ENCODE measurements around the gene SYCN. TPM values are rescaled to one million over a fixed set of nuclear protein-coding genes. Genes with fewer than 3 reads are reported as not detected.
A peak's percentile ranks its signal among the peaks of the same experiment; 100 is the strongest.

SYCN gene
- total RNA-seq, 1 donor from 2014 or later = not detected

DNA sequence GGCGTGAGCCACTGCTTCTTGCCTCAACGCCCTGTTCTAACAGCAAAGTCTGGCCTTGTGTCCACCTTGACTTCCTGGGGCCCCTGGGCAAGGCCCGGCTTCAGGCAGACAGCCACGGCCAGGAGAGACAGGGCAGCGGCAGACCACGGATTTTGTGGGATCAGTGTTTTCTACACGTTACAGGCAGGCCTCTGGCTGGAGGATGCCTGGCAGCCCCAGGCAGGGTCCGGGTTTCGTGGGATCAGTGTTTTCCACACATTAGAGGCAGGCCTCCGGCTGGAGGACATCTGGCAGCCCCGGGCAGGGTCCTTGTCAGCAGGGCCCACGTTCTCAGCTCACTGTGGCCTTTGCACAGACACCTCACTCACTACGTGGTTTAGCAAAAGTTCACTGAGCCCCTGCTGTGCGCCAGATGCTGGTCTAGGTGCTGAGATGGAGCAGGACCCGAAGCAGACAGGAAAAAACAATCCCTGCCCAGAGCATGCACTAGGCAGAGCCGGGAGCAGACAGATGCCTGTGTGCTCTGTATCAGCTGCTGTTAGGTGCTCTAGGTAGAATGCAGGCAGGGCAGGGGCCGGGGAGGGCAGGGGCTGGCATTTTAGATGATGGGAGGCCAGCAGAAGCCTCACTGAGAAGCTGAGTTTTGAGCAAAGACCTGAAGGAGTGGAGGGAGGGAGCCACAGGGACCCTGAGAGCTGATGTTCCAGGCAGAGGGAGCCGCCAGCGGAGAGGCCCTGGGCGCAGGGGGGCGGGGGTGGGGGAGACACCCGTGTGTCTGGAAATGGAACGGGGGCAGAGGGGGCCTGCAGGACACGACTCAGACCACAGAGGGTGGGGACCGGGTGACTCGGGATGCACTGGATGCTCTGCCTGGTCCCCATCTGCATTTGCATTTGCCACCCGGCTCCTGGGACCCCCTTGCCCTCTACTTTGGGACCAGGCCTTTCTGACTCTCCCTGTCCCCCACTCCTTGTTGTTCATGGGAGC is 32.3 kb downstream of the SYCN start:
- DNase-seq (ENCODE audit: low spot score) = no peak

DNA sequence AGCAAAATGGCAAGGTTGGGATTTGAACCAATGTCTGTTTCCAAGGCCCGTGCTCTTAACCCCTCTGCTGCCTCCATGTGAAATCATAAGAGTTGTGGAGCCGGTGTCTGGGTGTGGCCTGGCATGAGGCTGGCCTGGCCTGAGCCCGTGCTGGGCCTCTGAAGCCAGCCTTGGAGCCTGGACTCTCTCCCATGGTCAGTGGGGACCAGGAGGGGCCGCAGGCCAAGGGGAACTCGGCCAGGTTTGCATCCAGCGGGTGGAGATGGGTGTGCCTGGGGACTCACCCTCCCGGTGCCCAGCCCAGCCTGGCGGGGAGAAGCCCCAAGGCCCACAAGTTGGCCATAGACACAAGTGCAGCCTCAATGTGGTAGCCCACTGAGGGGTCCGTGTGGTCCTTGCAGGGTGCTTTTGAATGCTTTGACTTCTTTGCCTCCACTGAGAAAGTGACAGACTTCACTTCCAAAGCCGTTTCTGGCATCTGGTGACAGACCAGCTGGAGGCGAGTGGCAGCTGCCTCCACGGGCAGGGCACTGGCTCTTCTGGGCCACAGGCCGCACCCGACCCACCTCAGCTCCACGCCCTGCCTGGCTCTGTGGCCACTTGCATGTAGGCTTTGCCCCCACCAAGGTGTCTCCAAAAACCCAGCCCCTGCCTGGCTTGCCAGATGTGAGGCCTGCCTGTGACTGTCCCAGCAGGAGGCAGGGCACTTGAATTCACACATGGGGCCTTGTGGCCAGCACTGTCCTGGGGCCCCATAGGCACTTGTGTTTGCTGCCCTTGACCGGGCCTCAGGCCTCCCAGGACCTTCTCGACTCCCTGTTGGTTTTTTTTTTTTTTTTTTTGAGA is 33.5 kb downstream of the SYCN start:
- DNase-seq (ENCODE audit: low spot score) = no peak

DNA sequence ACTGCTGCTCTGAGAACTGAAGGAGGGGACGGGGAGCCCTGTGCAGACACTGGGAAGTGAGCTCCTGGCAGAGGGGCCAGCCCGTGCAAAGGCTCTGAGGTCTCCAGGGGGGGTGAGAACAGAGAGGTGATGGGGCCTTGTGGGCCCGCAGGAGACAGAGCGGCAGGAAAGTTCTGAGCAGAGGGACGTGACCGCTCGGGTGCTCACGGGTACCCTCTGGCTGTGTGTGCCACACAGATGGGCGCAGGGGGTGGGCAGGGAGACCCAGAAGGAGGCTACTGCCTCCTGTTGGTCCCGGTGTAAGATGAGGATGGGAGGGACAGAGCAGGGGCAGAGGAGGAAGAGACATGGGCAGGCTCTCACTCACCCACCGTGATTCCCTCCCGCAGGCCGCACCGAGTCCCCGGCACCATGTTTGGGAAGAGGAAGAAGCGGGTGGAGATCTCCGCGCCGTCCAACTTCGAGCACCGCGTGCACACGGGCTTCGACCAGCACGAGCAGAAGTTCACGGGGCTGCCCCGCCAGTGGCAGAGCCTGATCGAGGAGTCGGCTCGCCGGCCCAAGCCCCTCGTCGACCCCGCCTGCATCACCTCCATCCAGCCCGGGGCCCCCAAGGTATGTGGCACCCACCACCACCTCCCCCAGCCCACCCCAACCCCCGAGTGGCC is 34.8 kb downstream of the SYCN start:
- DNase-seq (ENCODE audit: low spot score) = no peak

DNA sequence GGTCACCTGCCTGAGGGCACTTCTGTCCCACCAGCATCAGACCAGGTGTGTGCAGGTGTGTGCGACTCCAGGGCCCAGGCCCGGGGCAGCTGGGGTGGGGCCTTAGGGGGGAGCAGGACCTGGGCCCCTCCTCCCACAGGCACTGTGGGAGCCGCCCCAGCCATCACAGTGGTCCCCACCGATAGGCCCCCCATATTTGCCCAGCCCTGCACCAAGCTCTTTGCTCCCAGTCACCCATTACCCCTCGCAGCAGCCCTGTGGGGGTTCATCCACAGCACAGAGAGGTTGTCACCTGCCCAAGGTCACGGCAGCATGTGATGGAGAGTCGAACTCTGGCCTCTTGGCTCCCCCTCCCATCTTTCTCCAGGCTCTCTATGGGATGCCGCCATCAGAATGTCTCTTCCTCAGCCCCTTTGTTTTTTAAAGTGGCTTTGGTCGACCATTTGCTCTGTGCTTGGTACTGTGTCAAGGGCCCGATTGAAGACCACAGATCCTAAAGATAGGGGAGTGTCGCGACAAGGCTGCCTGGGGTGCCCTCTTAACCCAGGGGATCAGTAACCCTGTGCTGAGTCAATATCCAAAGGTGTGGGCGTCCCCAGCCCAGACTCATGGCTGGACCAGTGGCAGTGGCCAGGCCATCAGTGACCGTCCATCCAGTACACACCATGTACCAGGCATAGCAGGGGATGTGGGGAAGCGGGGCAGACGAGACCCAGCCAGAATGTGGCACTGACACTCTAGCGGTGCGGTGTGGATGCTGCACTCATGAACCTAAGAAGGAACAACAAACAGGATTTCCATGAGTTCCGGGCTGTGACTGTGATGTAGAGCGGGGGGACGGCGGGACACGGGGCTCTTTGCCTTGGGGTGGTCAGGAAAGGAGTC is 35.6 kb downstream of the SYCN start:
- DNase-seq (ENCODE audit: low spot score) = no peak

DNA sequence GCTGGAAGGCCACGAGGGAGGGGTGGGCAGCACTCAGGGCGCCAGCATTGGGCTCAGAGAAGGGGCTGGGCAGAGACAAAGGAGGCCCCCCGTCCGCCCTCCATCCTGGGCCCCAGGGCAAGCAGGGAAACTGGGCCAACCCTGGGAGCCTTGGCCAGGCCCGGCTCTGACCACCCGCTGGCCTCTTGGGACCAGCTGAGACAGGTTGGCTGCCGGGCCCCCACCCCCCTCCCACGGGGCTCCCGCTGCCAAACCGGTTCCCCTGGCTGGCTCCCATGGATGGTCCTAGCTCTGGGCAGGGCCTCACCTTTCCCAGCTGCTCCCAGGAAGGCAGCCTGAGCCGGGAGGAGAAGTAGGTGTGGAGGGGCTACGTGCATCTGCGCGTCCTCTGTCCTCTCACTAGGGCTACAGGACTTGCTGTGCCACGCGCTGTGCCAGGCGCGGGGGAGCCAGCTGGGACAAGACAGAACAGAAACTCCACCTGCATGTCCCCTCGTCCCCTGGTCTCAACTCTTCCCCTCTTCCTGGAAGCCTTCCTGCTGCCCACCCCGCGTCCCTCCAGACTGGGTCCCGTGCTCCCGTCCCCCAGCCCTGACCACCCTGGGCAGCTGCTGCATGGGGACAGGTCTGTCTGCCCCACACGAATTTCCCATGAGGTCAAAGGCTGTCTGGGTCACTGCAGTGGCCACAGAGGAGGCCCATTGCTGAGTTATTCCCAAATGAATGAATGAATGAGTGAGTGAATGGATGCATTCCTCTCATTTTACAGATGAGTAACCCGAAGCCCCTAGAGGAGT is 36.4 kb downstream of the SYCN start:
- peak; percentile 79 for DNase-seq (ENCODE audit: low spot score)

DNA sequence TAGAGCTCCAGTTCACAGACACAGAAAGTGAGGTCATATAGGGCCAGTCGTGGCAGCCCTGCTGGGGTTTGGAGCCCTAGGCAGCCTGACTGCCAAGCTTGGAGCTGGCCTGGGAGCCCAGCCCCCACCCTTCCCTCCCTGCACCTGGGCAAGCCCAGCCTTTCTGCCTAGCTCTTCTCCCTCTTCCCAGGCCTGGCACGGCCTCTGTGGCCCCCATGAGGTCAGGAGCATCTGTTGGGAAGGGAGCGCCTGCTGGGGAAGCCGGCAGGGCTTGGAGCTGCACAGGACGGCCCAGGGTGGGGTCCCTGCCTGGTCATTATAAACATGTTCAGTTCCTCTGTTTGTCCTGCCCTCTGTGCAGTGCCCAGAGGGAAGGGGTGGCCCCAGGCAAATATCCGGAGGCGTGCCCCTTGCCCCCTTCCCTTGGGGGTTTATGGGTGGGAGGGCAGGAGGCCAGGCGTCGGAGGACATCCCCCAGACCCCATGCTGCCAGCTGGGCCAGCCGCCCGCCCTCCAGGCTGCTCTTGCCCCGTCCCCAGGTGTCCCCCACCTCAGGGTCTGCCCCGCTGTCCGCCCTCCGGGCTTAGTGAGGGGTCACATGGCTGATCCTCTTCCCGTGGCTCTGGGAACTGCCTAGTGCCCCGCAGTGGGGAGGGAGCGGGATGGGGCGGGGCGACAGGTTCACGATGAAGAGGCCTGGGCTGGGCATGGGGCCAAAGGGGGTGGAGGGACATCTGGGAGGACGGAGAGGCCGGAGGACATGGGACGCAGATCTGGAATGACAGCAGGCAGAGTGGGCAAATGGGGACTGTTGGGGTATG is 37.3 kb downstream of the SYCN start:
- peak; percentile 89 for DNase-seq (ENCODE audit: low spot score)

DNA sequence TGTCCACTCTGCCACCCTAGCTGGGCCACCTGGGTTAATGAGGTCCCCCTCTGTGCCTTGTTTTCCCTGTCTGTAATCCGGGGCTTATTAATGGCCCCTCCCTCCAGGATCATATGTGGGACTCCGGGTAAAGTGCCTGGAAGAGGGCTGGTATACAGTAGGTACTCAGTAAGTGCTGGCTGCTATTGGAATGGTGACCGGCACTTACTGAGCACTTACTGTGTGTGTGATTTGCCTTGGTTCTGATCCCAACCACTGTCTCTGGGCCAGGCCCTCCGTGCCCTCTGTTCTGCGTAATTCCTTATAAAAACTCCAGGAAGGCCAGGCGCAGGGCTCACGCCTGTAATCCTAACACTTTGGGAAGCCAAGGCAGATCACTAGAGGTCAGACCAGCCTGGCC is 38.2 kb downstream of the SYCN start:
- DNase-seq (ENCODE audit: low spot score) = no peak

DNA sequence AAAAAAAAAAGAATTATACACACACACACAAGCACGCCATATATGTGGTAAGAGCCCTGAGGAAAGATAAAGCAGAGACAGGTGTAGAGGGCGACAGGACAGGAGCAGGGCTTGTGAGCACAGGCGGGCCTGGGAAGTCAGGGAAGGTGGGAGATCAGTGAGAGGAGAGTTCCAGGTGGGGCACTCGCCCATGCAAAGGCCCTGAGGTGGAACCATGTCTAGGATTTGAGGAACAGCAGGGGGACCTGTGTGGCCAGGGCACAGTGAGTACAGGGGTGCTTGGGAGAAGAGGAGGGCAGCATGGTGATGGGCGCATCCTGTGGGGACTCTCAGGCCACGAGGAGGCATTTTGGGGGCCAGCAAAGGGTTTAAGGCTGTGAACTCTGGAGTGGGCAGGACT is 39.8 kb downstream of the SYCN start:
- no peak for DNase-seq (ENCODE audit: low spot score)

DNA sequence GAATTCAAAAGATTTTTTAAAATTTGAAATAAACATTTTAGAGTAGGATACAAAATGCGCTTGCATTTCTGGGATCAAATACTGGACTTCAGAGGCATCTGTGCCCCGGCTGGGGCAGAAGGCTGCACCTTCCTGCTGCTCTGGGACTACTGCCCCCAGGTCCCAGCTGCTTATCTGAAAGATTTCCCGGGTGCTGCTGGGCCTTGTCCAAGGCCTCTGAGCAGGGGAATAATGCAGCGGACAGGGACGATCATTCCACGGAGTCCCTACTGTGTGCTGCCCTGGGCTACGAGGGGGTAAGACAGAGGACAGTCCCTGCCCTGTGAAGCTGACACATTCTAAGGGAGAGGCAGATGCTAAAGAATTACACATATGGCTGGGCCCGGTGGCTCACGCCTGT is 40.4 kb downstream of the SYCN start:
- no peak for DNase-seq (ENCODE audit: low spot score)

DNA sequence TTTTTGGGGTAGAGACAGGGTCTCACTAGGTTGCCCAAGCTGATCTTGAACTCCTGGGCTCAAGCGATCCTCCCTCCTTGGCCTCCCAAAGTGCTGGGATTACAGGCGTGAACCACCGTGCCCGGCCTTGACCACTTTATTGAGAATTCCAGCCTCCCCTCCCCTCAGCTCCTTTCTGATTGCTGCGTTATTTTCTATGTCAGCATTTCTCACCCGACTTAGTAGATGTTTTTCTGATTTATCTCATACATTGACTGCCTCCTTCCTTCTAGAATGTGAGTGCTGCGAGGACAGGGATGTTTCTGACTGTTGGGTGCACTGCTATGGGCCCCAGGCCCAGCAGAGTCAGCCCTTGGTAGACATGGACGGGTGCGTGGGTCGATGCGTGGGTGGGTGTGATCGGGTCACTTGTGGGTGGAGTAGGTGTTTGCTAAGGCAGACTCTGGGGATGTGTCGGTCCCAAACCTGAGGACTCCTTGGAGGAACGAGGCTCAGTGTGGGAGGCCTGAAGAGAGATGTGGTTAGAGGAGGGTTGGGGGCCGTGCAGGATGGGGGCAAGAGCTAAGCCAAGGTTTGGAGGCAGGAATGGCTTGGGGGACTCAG is 41.5 kb downstream of the SYCN start:
- DNase-seq (ENCODE audit: low spot score) = no peak

DNA sequence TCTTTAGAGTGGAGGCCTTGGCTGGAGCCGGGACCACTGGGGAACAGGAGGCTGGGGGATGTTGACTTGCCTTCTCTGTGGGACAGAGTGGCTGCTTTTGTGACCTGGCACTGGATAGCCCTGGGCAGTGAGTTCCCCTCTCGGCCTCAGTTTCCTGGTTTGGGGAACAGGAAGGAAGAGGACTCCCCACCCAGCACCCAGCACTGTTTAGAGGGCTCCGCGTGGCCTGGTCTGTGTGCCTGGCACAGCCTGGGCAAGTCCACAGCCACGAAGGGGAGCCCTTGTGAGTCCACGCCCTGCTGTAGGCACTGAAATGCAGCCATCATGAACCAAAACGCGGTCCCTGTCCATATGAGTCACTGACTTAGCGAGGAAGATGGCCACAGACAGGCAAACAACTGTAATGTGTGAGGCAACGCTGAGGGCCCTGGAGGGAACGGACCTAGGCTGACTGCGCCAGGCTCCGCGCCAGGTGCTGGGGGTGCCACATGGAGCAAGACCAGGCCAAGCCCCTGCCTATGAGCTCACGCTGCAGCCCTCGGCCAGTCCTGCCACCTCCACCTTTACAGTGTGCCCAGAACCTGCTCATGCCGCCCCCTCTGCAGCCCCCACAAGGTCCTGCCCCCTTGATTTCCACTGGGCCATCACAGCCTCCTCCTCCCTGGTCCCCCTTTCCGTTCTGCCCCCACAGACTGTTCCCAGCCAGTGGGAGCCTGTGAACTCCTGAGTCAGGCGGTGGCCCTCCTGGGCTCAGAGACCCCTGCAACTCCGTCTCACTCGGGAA is 43.0 kb downstream of the SYCN start:
- no peak for DNase-seq (ENCODE audit: low spot score)

DNA sequence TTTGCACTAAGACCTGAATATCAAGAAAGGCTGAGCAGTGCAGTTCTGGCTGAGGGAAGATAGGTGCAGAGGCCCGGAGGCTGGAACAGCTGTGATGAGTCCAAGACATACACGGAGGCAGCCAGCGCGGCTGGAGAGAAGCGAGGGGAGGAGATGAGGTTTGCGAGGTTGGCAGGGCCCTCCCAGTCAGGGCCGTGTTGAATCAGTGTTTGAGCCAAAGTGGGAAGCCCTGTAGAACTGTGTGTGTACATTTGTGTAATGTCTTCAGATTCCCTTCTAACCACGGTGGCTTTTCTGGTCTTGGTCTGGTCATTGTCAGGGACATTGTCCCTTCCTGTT is 43.6 kb downstream of the SYCN start:
- peak; percentile 79 for DNase-seq (ENCODE audit: low spot score)

DNA sequence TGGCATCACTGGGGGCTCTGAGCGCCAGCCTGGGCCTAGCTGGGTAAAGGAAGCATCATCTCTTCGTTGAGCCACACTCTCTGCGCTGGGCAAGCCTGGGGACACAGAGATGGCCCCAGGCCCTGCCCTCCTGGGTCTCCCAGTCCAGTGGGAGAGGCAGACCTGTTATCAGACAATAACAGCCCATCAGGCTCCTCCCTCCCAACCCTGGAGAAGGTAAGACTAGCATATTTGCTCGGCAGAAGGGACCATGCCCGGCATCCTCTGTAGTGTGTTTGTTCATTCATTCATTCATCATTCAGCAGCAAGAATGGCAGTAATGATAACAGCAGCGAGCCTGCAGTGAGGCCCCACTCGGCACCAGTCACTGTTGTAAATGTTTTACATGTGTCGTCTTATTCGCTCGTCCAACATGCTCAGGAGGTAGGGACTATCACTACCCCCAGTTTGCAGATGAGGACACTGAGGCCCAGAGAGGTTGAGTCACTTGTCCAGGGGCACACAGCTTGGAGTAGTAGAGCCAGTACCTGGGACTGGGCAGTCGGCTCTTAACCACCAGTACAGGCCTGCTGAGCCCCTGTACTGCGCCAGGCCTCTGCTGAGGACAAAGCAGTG is 45.3 kb downstream of the SYCN start:
- DNase-seq (ENCODE audit: low spot score) = no peak

DNA sequence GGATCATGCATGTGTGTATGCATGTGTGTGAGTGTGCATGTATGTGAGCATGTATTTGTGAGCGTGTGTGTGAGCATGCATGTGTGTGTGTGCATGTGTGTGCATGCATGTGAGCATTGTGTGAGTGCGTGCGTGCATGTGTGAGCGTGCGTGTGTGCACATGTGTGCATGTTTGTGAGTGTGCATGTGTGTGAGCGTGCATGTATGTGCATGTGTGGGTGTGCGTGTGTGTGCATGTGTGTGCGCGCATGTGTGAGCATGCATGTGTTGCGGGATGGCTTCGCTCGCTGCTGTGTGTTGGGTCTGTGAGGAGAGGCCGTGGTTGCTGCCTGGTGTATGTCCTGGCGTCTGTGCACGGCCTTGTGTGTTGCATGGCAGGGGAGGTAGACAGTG is 46.1 kb downstream of the SYCN start:
- no peak for DNase-seq (ENCODE audit: low spot score)

DNA sequence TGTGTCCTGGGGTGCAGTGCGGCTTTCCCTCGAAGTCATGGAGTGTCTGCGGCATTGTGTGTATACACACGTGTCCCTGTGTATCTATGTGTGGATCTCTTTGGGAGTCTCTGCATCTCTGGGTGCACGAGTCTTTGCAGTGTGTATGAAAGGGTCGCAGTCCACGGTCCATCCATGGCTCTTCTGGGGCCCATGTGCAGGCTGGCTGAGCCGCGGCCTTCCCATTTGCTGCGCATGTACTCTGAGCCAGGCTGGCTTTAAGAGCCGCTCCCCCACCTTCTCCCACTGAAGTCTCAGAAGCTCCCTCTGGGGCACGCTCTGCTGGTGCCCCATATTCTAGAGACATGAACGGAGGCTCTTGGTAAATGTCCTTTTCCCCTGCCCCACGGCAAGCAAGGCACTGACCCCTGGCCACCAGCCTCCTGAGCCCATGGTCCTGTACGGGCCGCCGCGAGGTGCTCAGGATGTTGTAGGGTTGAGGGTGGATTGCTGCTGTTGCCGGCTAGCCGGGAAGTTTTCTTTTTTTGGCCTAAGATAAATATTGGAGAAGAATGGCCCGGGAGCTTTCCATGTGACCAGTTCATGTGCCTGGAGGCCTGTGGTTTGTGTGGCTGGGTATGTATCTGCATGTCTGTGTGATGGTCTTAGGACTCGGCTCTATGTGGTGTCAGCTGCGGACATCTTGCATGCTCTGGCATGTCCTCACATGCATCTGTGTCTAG is 46.6 kb downstream of the SYCN start:
- no peak for DNase-seq (ENCODE audit: low spot score)

DNA sequence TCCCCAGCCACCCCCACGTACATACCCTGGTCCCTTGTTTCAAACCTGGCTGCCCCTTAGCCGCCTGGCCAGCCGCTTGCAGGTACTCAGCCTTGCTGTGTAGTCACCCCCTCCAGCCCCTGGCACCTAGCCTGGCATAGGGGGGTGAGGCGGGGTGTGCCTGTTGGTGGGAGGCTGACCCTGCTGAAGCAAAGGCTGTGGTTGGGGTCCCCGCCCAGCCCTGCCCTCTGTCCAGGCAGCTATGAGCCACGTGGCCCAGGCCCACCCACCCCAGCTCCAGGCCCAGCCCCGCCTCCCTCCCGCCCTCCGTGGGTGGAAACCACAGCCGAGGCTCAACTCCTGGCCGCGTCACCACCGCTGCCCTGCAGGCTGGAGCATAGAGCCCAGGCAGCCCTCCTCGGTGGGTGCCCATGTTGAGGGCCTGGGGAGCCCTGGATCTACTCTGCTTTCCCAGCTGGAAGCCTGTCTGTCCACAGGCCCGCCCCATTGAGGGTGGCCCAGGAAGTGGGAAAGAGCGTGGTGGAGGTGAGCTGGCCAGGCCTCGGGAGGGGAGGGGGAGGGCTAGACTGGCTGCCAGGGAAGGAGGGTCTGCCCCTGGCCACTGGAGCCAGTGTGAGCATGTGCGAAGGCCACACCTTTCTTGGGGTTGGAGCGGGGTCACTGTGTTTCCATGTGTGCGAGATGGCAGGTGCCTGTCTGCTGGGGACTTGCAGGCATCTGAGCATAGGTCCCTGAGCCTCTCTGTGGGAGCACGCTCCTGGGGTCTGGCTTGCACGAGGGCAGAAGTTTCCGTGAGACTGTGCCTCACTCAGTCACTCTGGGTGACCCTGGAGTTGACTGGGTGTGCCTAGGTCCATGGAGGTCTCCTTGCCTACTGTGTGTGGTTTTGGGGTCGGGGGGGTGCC is 47.5 kb downstream of the SYCN start:
- DNase-seq (ENCODE audit: low spot score) = no peak
